H1 (cell line): ENCODE data around the gene FPR3. TPM values are rescaled to one million over a fixed set of nuclear protein-coding genes. Genes with fewer than 3 reads are reported as not detected.

Source experiments
- CTCF ChIA-PET: fragments of 300-600 bp; sonication (Branson Sonifier 250); formaldehyde crosslinking; loops from one replicate; lab custom pipeline; 2021; ENCODE audit not compliant: partially characterized antibody; lab: Charles Lee
- POLR2A ChIA-PET: fragments of 300-600 bp; sonication (Branson Sonifier 250); formaldehyde crosslinking; loops from one replicate; lab custom pipeline; 2021; ENCODE audit warnings: inconsistent platforms; ENCODE audit not compliant: partially characterized antibody; lab: Charles Lee
- DNase-seq, 2 experiments: peaks; one replicate each; pipeline versions ENCODE4 v3.0.0 to v3.0.0-alpha.2; 2010 to 2022; ENCODE audit warnings: low spot score in 2 of 2, low read depth in 1 of 2, mixed read lengths in 1 of 2
- FAIRE-seq: peaks from 2 replicates; lab custom pipeline; 2011; peaks lifted over from hg19 to GRCh38; lab: Jason Lieb, UNC
- H2AFZ ChIP-seq: 2 replicates; pipeline ENCODE4 v1.8.1; 2012; ENCODE audit warnings: low read length, inconsistent platforms
- H2AK5ac ChIP-seq: 2 replicates; pipeline ENCODE4 v1.6.1; 2013; ENCODE audit warnings: low read depth, low read length
- H2BK120ac ChIP-seq: replicated peaks from 2 replicates; pipeline ENCODE3; 2013; ENCODE audit warnings: low read depth, low read length, inconsistent platforms
- H2BK12ac ChIP-seq: 2 replicates; pipeline ENCODE4 v1.6.1; 2013; ENCODE audit warnings: low read depth, low read length
- H2BK15ac ChIP-seq: 2 replicates; pipeline ENCODE4 v1.6.1; 2013; ENCODE audit warnings: low read length
- H2BK20ac ChIP-seq: 2 replicates; pipeline ENCODE4 v1.6.1; 2013; ENCODE audit warnings: low read length
- H2BK5ac ChIP-seq: 2 replicates; pipeline ENCODE4 v1.6.1; 2013; ENCODE audit warnings: low read depth, low read length
- H3K14ac ChIP-seq: 2 replicates; pipeline ENCODE4 v1.6.1; 2013; ENCODE audit warnings: inconsistent platforms; ENCODE audit not compliant: insufficient read length
- H3K18ac ChIP-seq: 2 replicates; pipeline ENCODE4 v1.6.1; 2013; ENCODE audit warnings: low read length; ENCODE audit errors: extremely low read depth
- H3K23ac ChIP-seq: 2 replicates; pipeline ENCODE4 v1.6.1; 2013; ENCODE audit warnings: inconsistent platforms; ENCODE audit not compliant: insufficient read length
- H3K23me2 ChIP-seq: 2 replicates; pipeline ENCODE4 v1.6.1; 2013; ENCODE audit warnings: low read depth, low read length
- H3K27ac ChIP-seq: 2 replicates; pipeline ENCODE4 v1.6.1; 2011; ENCODE audit warnings: low read depth, low read length, inconsistent platforms
- H3K27me3 ChIP-seq, 4 experiments: replicated peaks in 1 of 4; 1 replicate in 1 of 4; 2 replicates in 3 of 4; pipeline versions ENCODE4 v1.6.1 to v1.8.1; 2011 to 2013; ENCODE audit warnings: low read length in 3 of 4, mild to moderate bottlenecking in 3 of 4, inconsistent platforms in 2 of 4, mixed read lengths in 2 of 4, moderate library complexity in 1 of 4; ENCODE audit not compliant: control insufficient read depth in 3 of 4, insufficient read depth in 3 of 4; ENCODE audit errors: extremely low read depth in 1 of 4
- H3K36me3 ChIP-seq, 4 experiments: 2 replicates each; pipeline versions ENCODE4 v1.6.1 to v1.8.1; 2011 to 2013; ENCODE audit warnings: mild to moderate bottlenecking in 4 of 4, low read length in 3 of 4, moderate library complexity in 2 of 4, control low read depth in 1 of 4, inconsistent platforms in 1 of 4; ENCODE audit not compliant: insufficient read depth in 4 of 4, control insufficient read depth in 2 of 4
- H3K4ac ChIP-seq: replicated peaks from 2 replicates; pipeline ENCODE3; 2013; ENCODE audit warnings: low read length, low read depth, mixed read lengths, inconsistent platforms; ENCODE audit not compliant: insufficient read length
- H3K4me1 ChIP-seq, 4 experiments: replicated peaks in 1 of 4; 1 replicate in 1 of 4; 2 replicates in 3 of 4; pipeline versions ENCODE4 v1.6.1 to v1.8.1; 2011 to 2013; ENCODE audit warnings: low read length in 3 of 4, inconsistent platforms in 2 of 4, mixed read lengths in 1 of 4; ENCODE audit not compliant: insufficient read depth in 4 of 4, control insufficient read depth in 3 of 4
- H3K4me2 ChIP-seq, 2 experiments: 2 replicates each; pipeline versions ENCODE4 v1.6.1 to v1.8.1; 2011 to 2013; ENCODE audit warnings: low read depth in 2 of 2, low read length in 2 of 2, control low read depth in 1 of 2, inconsistent platforms in 1 of 2, mild to moderate bottlenecking in 1 of 2; ENCODE audit not compliant: insufficient read depth in 1 of 2
- H3K4me3 ChIP-seq, 4 experiments: fragments of 200-600, 300-600 bp in 1 of 4; sonication (generic), shearing (Covaris generic), sonication (Bioruptor Twin) in 1 of 4; 2 replicates each; pipeline versions ENCODE4 v1.5.1 to v1.8.1; 2011 to 2016; ENCODE audit warnings: low read length in 4 of 4, low read depth in 3 of 4, control low read depth in 2 of 4, inconsistent platforms in 2 of 4, mild to moderate bottlenecking in 2 of 4, mixed read lengths in 1 of 4, moderate library complexity in 1 of 4; ENCODE audit not compliant: insufficient read depth in 2 of 4; ENCODE audit errors: extremely low read depth in 1 of 4
- H3K56ac ChIP-seq: replicated peaks from 2 replicates; pipeline ENCODE3; 2013; ENCODE audit warnings: low read depth, mild to moderate bottlenecking, mixed read lengths, low read length, inconsistent platforms; ENCODE audit not compliant: insufficient read length
- H3K79me1 ChIP-seq: 2 replicates; pipeline ENCODE4 v1.6.1; 2013; ENCODE audit warnings: low read depth, low read length, control low read depth
- H3K79me2 ChIP-seq, 2 experiments: 2 replicates each; pipeline versions ENCODE4 v1.6.1 to v1.8.1; 2012 to 2013; ENCODE audit warnings: low read length in 2 of 2, mild to moderate bottlenecking in 2 of 2, inconsistent platforms in 1 of 2; ENCODE audit not compliant: insufficient read depth in 2 of 2, control insufficient read depth in 1 of 2
- H3K9ac ChIP-seq, 4 experiments: replicated peaks in 1 of 4; 1 replicate in 1 of 4; 2 replicates in 3 of 4; pipeline versions ENCODE4 v1.6.1 to v1.8.1; 2011 to 2013; ENCODE audit warnings: low read depth in 3 of 4, low read length in 3 of 4, control low read depth in 2 of 4, mild to moderate bottlenecking in 2 of 4, moderate library complexity in 2 of 4, inconsistent platforms in 1 of 4; ENCODE audit errors: extremely low read depth in 1 of 4
- H3K9me3 ChIP-seq, 2 experiments: 2 replicates each; pipeline versions ENCODE4 v1.6.1 to v1.8.1; 2012 to 2013; ENCODE audit warnings: mild to moderate bottlenecking in 2 of 2, moderate library complexity in 2 of 2, control low read depth in 1 of 2, inconsistent platforms in 1 of 2, low read depth in 1 of 2, low read length in 1 of 2, mixed read lengths in 1 of 2; ENCODE audit not compliant: insufficient read depth in 2 of 2
- H4K20me1 ChIP-seq, 2 experiments: replicated peaks in 1 of 2; 2 replicates each; pipeline versions ENCODE3 to v1.8.1; 2011 to 2013; ENCODE audit warnings: inconsistent platforms in 2 of 2, low read length in 2 of 2, mild to moderate bottlenecking in 1 of 2; ENCODE audit not compliant: insufficient read depth in 2 of 2, control insufficient read depth in 1 of 2
- H4K5ac ChIP-seq: 2 replicates; pipeline ENCODE4 v1.6.1; 2013; ENCODE audit warnings: low read length, low read depth, mixed read lengths, inconsistent platforms; ENCODE audit not compliant: insufficient read length
- H4K8ac ChIP-seq: 2 replicates; pipeline ENCODE4 v1.8.0; 2013; ENCODE audit warnings: mild to moderate bottlenecking, moderate library complexity, low read length, inconsistent platforms; ENCODE audit not compliant: insufficient read depth; ENCODE audit errors: extremely low read depth
- H4K91ac ChIP-seq: replicated peaks from 2 replicates; pipeline ENCODE3; 2013; ENCODE audit warnings: low read length, mixed read lengths, inconsistent platforms; ENCODE audit not compliant: insufficient read length
- JUN ChIP-seq: IDR thresholded peaks from 2 replicates; pipeline ENCODE4 v1.6.1; 2011; ENCODE audit warnings: low read depth, mild to moderate bottlenecking, improper control_type of control experiment, low read length
- TAF7 ChIP-seq: optimal IDR thresholded peaks from 2 replicates; pipeline ENCODE3; 2011; ENCODE audit warnings: low read depth, mild to moderate bottlenecking, inconsistent platforms, low read length, moderate library complexity, borderline replicate concordance
- ZNF274 ChIP-seq: IDR thresholded peaks from 2 replicates; pipeline ENCODE4 v1.7.0; 2012; ENCODE audit warnings: low read length, borderline replicate concordance; ENCODE audit errors: extremely low read depth
- WGBS, 2 experiments: shearing (Covaris generic) in 1 of 2; methylation state at CpG; one replicate each; pipeline versions ENCODE4 v1.1.6 to v1.1.7; 2013 to 2015; ENCODE audit warnings: low lambda C conversion rate in 2 of 2, mixed read lengths in 2 of 2, inconsistent platforms in 1 of 2, low coverage in 1 of 2, missing lambda C conversion rate in 1 of 2; ENCODE audit not compliant: insufficient replicate concordance in 2 of 2, insufficient coverage in 1 of 2, insufficient read length in 1 of 2; ENCODE audit errors: extremely low coverage in 1 of 2, missing lambda C conversion rate in 1 of 2; 5-methylcytosine and 5-hydroxymethylcytosine counted together
- polyA plus RNA-seq, 7 experiments: library from polyadenylated mRNA; depleted of rRNA in 3 of 7; stranded (reverse) in 5 of 7; unstranded in 2 of 7; fragments of >200 nt in 5 of 7; fragments of 200-250 nt in 2 of 7; gene quantifications; 1 replicate in 5 of 7; 2 replicates in 1 of 7; 4 replicates in 1 of 7; pipeline versions ENCODE4 v1.2.1 to v1.2.3, GENCODE V29; 2011 to 2013; ENCODE audit warnings: missing spikeins in 2 of 7, mixed read lengths in 2 of 7
- total RNA-seq: library from RNA; stranded (reverse); fragmentation: NEBNext Ultra II Directional; extraction: Animal tissue kit (Norgen Biotek cat#: 25700); gene quantifications from 2 replicates; pipeline ENCODE4 v1.2.1, GENCODE V29; 2021
- TF ChIP-seq, protein P1 (sequence below): IDR thresholded peaks from 2 replicates; pipeline ENCODE4 v1.6.1; 2012; ENCODE audit warnings: inconsistent platforms

The FPR3 gene
- total and polyA plus RNA-seq, 2 of the 8 experiments (the other 6 are each of a cell fraction or from before 2014, with no cell fraction given) = not detected

DNA sequence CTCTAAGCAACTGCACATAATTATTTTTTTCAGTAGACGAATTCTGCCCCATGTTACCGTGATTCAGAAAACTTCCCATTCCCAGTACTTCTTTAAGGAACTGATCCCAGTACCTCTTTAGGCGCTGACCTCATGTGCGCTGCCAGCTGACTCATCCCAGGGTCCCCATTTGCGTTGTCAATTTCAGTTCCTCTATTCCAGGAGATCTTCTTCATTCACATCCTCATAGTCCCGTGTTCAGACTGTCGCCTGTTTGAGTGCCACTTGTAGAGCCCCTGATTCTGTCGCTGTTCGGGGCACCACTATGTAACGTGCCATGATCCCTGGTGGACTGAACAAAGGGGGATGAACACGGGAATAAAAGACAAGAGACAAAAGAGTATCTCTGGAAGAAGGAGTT, 16.4 kb downstream of the FPR3 start:
- H3K4me1 ChIP-seq = peaks cover 0 to 5% (median 1%) of the 10 kb centered on the region in 4 experiments; a peak in 3 of 7 replicates
- no peak overlapping the region for H3K4me3 ChIP-seq
- H2BK15ac ChIP-seq = no peak overlapping the region
- no peak overlapping the region for H2AK5ac ChIP-seq
- WGBS, 2 experiments = 85% methylated on average over 11 of the region's 11 CpGs; no CpG with 5 or more reads in 1 of the 2 experiments
- ChIA-PET POLR2A (no interaction called here), CTCF (no interaction called here)
- no peak overlapping the region for H4K5ac ChIP-seq
- H3K79me2 ChIP-seq = no peaks in the 10 kb centered on the region
- no peak overlapping the region for H2BK20ac ChIP-seq
- DNase-seq = no peak
- no peak overlapping the region for H2BK5ac ChIP-seq
- H4K20me1 ChIP-seq = no peaks in the 10 kb centered on the region
- H3K4ac ChIP-seq = no peak overlapping the region
- H3K14ac ChIP-seq = no peak overlapping the region
- H3K27me3 ChIP-seq = no peaks in the 10 kb centered on the region
- no peaks in the 10 kb centered on the region; the same call in 1 of the 2 replicates for H3K23me2 ChIP-seq
- H4K91ac ChIP-seq = no peak overlapping the region
- no peak overlapping the region for H3K4me2 ChIP-seq
- no peak overlapping the region for H3K18ac ChIP-seq
- FAIRE-seq = no peak
- H2AFZ ChIP-seq = no peak overlapping the region
- H4K8ac ChIP-seq = no peak overlapping the region
- H2BK12ac ChIP-seq = no peak overlapping the region
- H3K79me1 ChIP-seq = no peaks in the 10 kb centered on the region
- H2BK120ac ChIP-seq = no peak overlapping the region
- H3K36me3 ChIP-seq = peaks cover 0 to 8% (median 0%) of the 10 kb centered on the region in 4 experiments; a peak in 2 of 8 replicates
- H3K27ac ChIP-seq = no peak overlapping the region
- no peak overlapping the region for H3K9ac ChIP-seq
- H3K23ac ChIP-seq = no peak overlapping the region
- peaks cover 20 to 41% of the 10 kb centered on the region in 2 experiments for H3K9me3 ChIP-seq
- H3K56ac ChIP-seq = no peak overlapping the region
- TF ChIP-seq, protein P1, sequence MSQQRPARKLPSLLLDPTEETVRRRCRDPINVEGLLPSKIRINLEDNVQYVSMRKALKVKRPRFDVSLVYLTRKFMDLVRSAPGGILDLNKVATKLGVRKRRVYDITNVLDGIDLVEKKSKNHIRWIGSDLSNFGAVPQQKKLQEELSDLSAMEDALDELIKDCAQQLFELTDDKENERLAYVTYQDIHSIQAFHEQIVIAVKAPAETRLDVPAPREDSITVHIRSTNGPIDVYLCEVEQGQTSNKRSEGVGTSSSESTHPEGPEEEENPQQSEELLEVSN = no peak
- TF ChIP-seq TAF7 (no peak), ZNF274 (no peak), JUN (no peak)
